GM23338 (cell line): Measurements from ENCODE around the gene HIF1AN. TPM values are rescaled to one million over a fixed set of nuclear protein-coding genes. Genes with fewer than 3 reads are reported as not detected.

Experiments used
- CTCF ChIP-seq, 2 experiments: fragments of 200-600 bp in 1 of 2; sonication (generic) in 1 of 2; conservative IDR thresholded peaks; 2 replicates each; pipeline versions ENCODE4 v1.5.1 to v1.6.1; 2016 to 2017; ENCODE audit warnings: antibody characterized with exemption in 2 of 2, low read depth in 2 of 2, mild to moderate bottlenecking in 2 of 2, moderate library complexity in 1 of 2
- polyA plus RNA-seq: library from polyadenylated mRNA; unstranded; fragments of >200 nt; fragmentation: Nextera tagmentation; extraction: Ambion mirVana; gene quantifications from 2 replicates; pipeline ENCODE4 v1.2.1, GENCODE V29; 2016
- total RNA-seq: library from RNA; depleted of rRNA; stranded (reverse); fragments of >200 nt; shearing (Covaris generic); gene quantifications from 2 replicates; pipeline ENCODE4 v1.2.3, GENCODE V29; 2014; rRNA removed

The HIF1AN gene
- total and polyA plus RNA-seq, 2 experiments from 2014 or later: 9.9 to 26.3 TPM

GRCh38 chr10:100607439-100607838, 71.7 kb downstream of the HIF1AN start (continued):
- TF ChIP-seq CTCF (conservative IDR thresholded peaks at IDR 0.05; ENCODE audit: low read depth in 2 of 2): no peak

Other genes with a start within 250 kb of the HIF1AN start
- 68.4 and 72.8 TPM in 2 replicates for gene BLOC1S2, start 249.3 kb upstream of the HIF1AN start, total RNA-seq
- gene BLOC1S2, start 249.3 kb upstream of the HIF1AN start, polyA plus RNA-seq: 69.0 and 69.6 TPM in 2 replicates
- not detected in 2 replicates for gene PKD2L1, start 205.7 kb upstream of the HIF1AN start, total RNA-seq
- gene PKD2L1, start 205.7 kb upstream of the HIF1AN start, polyA plus RNA-seq: not detected in 2 replicates
- gene SCD, start 188.7 kb upstream of the HIF1AN start, total RNA-seq: 781 and 816 TPM in 2 replicates
- 325 and 338 TPM in 2 replicates for gene SCD, start 188.7 kb upstream of the HIF1AN start, polyA plus RNA-seq
- 1.3 and 1.9 TPM in 2 replicates for gene WNT8B, start 72.9 kb upstream of the HIF1AN start, total RNA-seq
- 0.26 and 0.74 TPM in 2 replicates for gene WNT8B, start 72.9 kb upstream of the HIF1AN start, polyA plus RNA-seq
- 5.8 and 6.7 TPM in 2 replicates for gene SEC31B, start 16.1 kb upstream of the HIF1AN start, total RNA-seq
- gene SEC31B, start 16.1 kb upstream of the HIF1AN start, polyA plus RNA-seq: 2.9 TPM in 2 replicates
- 131 and 133 TPM in 2 replicates for gene NDUFB8, start 6.1 kb upstream of the HIF1AN start, total RNA-seq
- gene NDUFB8, start 6.1 kb upstream of the HIF1AN start, polyA plus RNA-seq: 464 and 520 TPM in 2 replicates
- not detected in 2 replicates for gene PAX2, start 209.6 kb downstream of the HIF1AN start, total RNA-seq
- gene PAX2, start 209.6 kb downstream of the HIF1AN start, polyA plus RNA-seq: not detected in 2 replicates